ENCODE measurements around the gene TCF25.
"Not testable (repeated sequence)": the region's sequence is repeated elsewhere in the genome, so short reads cannot be mapped to it uniquely, and the experiment has no call there.

The TCF25 gene

GRCh38 chr16:89921702-89922476 is 48.5 kb downstream of the TCF25 start:
- DNase-seq, result no peak

GRCh38 chr16:89922477-89922883 is 49.1 kb downstream of the TCF25 start:
- DNase-seq, result no peak

GRCh38 chr16:89922884-89923639 is 49.7 kb downstream of the TCF25 start, which contains the start of gene TUBB3:
TSS of gene TUBB3 (plus strand) at chr16:89923342. CDS start at chr16:89923402, 60 bp downstream.
- DNase-seq, result no peak

GRCh38 chr16:89923640-89924296 is 50.4 kb downstream of the TCF25 start:
- DNase-seq, result no peak

- peak; percentile 74 for DNase-seq
These were observed 51.0 kb downstream of the TCF25 start for GRCh38 chr16:89924297-89924924.

- DNase-seq, result no peak
These were observed 51.5 kb downstream of the TCF25 start for GRCh38 chr16:89924925-89925307.

GRCh38 chr16:89925596-89926079 is 52.2 kb downstream of the TCF25 start:
- no peak for DNase-seq

GRCh38 chr16:89931305-89931896 is 58.0 kb downstream of the TCF25 start:
- no peak for DNase-seq

GRCh38 chr16:89931964-89932363 is 58.6 kb downstream of the TCF25 start:
- no peak for DNase-seq

GRCh38 chr16:89934019-89934418 is 60.6 kb downstream of the TCF25 start:
- not testable (repeated sequence) for DNase-seq

- no peak for DNase-seq
These were observed 61.5 kb downstream of the TCF25 start for GRCh38 chr16:89934611-89935553.

- DNase-seq, result not testable (repeated sequence)
These were observed 62.2 kb downstream of the TCF25 start for GRCh38 chr16:89935620-89936019.

GRCh38 chr16:89936034-89936433 is 62.6 kb downstream of the TCF25 start:
- DNase-seq, result no peak

GRCh38 chr16:89936508-89936907 is 63.1 kb downstream of the TCF25 start:
- no peak for DNase-seq

- DNase-seq, result no peak
These were observed 63.6 kb downstream of the TCF25 start for GRCh38 chr16:89936981-89937380.

- DNase-seq, result no peak
These were observed 64.9 kb downstream of the TCF25 start for GRCh38 chr16:89938175-89938885.

- DNase-seq, result no peak
These were observed 71.4 kb downstream of the TCF25 start for GRCh38 chr16:89944773-89945172.

GRCh38 chr16:89945654-89946053 is 72.3 kb downstream of the TCF25 start:
- DNase-seq, result no peak

- DNase-seq, result no peak
These were observed 73.1 kb downstream of the TCF25 start for GRCh38 chr16:89946515-89946914.

- no peak for DNase-seq
These were observed 75.8 kb downstream of the TCF25 start for GRCh38 chr16:89949121-89949742.
